ENCODE data around the gene P3H2. TPM values are rescaled to one million over a fixed set of nuclear protein-coding genes. Genes with fewer than 3 reads are reported as not detected.
A peak's percentile ranks its signal among the peaks of the same experiment; 100 is the strongest.
"Not testable (repeated sequence)": the region's sequence is repeated elsewhere in the genome, so short reads cannot be mapped to it uniquely, and the experiment has no call there.

Gene P3H2, protein sequence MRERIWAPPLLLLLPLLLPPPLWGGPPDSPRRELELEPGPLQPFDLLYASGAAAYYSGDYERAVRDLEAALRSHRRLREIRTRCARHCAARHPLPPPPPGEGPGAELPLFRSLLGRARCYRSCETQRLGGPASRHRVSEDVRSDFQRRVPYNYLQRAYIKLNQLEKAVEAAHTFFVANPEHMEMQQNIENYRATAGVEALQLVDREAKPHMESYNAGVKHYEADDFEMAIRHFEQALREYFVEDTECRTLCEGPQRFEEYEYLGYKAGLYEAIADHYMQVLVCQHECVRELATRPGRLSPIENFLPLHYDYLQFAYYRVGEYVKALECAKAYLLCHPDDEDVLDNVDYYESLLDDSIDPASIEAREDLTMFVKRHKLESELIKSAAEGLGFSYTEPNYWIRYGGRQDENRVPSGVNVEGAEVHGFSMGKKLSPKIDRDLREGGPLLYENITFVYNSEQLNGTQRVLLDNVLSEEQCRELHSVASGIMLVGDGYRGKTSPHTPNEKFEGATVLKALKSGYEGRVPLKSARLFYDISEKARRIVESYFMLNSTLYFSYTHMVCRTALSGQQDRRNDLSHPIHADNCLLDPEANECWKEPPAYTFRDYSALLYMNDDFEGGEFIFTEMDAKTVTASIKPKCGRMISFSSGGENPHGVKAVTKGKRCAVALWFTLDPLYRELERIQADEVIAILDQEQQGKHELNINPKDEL
- total RNA-seq (2014; rRNA removed; shearing (Covaris generic)) = 56.7 and 102 TPM in 2 replicates

DNA sequence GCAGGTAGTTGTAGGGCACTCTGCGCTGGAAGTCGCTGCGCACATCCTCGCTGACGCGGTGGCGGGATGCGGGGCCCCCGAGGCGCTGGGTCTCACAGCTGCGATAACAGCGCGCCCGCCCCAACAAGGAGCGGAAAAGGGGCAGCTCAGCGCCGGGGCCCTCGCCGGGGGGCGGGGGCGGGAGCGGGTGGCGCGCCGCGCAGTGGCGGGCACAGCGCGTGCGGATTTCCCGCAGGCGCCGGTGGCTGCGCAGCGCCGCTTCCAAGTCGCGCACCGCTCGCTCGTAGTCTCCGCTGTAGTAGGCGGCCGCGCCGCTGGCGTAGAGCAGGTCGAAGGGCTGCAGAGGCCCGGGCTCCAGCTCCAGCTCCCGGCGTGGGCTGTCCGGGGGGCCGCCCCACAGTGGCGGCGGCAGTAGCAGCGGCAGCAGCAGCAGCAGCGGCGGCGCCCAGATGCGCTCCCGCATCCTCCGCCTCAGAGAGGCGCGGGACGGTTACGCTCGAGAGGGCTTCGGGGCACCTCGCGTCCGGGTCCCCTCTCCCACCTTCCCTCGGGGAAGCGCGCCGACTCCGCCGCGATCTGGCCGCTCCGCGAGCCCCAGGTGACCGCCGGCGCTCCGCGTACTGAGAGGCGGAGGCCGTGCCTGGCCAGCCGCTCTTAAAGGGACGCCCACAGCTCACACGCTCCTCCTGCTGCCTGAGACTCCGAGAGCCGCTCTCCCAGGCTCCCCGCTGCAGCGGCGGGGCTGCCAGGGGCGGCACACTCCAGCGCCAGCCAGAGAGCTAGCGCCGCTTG lies at the start of gene P3H2:
Gene P3H2 (minus strand): TSS at position 629 of the 792 bp plus-strand sequence. CDS start 166 bp downstream, at position 463.
- peak; percentile 48 for DNase-seq (ENCODE audit: low spot score)

DNA sequence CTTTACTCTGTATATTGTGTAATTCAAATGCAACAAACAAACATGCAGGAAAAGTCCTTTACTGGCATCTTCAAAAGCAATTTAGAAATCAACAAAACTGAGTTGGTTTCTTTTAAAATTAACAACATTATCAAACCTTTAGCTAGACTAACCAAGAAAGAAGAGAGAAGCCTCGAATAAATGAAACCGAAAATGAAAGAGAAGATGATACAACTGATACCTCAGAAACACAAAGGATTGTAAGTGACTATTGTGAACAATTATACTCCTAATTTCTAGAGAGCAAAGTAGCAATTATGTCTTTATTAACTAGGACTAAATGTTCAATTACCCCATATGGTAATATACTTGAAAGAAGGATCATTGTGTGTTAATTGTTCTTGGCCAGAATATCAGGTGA lies 49.2 kb upstream of the P3H2 start:
- in situ Hi-C loops (cut with HindIII; ENCODE audit: low sequenced_read_pairs) = no loop called here
- no peak for DNase-seq (ENCODE audit: low spot score)

More for the DNA sequence above, at the start of gene P3H2:
- in situ Hi-C loops (cut with HindIII; ENCODE audit: low sequenced_read_pairs) = no loop called here

DNA sequence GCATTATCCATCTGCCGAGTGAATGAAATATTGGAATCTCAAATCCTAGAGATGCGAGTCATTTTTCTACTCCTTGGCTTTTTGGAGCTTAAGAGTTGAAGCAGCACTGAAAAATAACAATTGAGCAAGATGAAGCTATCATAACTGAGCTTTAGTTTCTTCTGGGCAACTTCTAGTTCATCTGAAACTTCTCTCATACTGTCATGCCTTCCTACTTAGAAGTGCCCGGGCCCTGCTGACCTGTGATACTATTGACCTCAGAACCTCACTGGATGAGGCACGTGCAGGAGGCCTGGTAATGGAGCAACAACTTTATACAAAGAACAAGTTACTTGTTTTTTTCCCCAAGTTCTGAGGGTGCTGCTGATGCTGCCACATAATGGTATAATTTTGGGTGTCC lies 48.5 kb upstream of the P3H2 start:
- DNase-seq (ENCODE audit: low spot score) = no peak
- in situ Hi-C loops (cut with HindIII; ENCODE audit: low sequenced_read_pairs) = no loop called here

DNA sequence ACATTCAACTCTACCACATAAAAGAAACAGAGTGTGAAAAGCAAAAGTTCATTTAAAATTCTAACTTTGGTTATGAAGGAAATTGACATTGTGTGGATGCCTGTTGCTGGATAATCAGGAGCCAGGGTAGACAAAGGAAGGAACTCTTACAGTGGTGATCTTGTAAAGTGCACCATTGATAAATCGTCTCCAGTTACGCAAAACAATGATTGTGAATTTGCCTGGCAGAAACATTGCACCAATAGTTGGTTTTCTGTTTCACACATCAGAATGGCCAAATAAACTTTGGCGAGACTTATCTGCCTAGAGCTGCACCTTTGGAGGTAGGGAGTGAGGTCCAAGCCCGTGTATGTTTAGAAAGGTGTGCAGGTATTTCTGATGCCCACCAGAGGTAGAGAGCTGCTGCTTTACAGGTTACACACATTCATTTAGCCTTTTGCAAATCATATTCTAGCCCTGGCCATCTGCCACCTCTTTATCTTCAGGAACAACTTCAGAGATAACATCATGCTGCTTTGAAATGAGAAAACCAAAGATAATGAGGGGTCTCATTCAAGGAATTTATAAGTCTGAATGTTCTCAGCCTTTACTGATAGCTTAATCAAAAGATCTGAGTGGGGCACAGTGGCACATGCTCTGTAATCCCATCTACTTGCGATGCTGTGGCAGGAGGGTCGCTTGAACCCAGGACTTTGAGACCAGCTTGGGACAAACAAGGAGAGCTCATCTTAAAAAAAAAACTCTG lies 47.4 kb upstream of the P3H2 start:
- no peak for DNase-seq (ENCODE audit: low spot score)
- in situ Hi-C loops (cut with HindIII; ENCODE audit: low sequenced_read_pairs) = no loop called here

DNA sequence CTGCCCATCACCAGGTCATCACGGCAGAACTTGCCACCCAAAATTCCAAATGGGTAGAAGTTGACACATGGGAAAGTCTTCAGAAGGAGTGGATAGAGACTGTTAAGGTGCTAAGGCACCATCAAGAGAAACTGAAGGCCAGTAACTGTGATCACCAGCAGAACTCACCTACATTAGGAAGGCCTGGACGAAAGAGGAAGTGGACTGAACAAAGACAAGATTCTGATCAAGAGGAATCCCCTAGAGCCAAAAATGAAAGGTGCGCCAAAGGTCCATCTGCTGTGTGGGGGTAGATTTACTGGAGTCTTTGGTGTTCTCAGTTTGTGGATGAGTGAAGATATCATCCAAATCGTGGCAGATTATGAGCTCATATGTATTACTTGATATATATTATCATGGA lies 46.3 kb upstream of the P3H2 start:
- in situ Hi-C loops (cut with HindIII; ENCODE audit: low sequenced_read_pairs) = no loop called here
- DNase-seq (ENCODE audit: low spot score) = no peak

DNA sequence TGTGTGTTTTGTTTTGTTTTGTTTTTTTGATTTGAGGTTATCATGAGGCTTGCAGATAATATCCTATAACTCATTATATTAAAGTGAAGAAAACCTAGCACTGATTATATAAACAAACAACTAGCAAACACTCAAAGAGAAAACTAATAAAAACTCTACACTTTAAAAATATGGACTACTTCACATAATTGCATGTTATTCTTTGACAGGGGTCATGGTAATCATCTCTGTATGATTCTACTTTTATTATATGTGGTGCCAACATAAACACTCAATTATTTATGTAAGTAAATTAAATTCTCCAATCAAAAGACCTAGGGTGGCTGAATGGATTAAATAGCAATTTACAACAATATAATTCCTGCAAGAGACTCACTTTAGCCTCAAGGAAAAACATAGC lies 44.6 kb upstream of the P3H2 start:
- DNase-seq (ENCODE audit: low spot score) = no peak
- in situ Hi-C loops (cut with HindIII; ENCODE audit: low sequenced_read_pairs) = no loop called here

DNA sequence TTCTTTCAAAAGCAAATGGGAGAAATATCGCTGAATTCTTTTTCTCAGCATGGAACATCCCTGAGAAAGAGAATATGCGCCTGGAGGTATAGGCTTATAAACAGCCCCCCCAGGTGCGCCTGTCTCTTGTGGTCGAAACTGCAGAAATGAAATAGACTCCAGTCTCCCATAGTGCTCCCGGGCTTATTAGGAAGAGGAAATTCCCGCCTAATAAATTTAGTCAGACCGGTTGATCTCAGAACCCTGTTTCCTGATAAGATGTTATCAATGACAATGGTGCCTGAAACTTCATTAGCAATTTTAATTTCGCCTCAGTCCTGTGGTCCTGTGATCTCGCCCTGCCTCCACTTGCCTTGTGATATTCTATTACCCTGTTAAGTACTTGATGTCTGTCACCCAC lies 41.3 kb upstream of the P3H2 start:
- in situ Hi-C loops (cut with HindIII; ENCODE audit: low sequenced_read_pairs); DNase-seq (ENCODE audit: low spot score): not testable (repeated sequence)

DNA sequence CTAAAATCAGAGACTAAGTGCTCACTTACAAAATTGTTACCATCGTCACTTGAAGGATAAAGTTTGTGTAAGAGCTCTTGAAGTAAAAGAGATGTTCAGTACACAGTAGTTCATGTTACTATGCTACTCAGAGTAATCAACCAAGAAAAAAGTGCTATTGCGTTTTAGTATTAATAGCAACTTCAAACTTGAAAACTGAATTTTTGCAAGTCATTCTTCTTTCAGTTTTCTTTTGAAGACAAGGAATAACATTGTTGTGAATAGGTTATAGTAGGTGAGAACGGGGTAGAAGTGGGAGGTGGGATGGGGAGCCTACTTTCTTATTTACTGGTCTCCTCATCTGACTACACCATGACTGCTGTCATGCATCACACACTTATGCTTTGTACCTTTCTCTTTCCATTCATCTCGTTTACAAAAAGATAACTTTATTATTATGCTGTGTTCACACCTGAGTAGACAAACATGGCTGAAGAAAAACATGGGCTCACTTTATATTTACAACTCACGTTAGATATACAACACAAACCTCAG lies 39.3 kb upstream of the P3H2 start:
- in situ Hi-C loops (cut with HindIII; ENCODE audit: low sequenced_read_pairs) = no loop called here
- no peak for DNase-seq (ENCODE audit: low spot score)

DNA sequence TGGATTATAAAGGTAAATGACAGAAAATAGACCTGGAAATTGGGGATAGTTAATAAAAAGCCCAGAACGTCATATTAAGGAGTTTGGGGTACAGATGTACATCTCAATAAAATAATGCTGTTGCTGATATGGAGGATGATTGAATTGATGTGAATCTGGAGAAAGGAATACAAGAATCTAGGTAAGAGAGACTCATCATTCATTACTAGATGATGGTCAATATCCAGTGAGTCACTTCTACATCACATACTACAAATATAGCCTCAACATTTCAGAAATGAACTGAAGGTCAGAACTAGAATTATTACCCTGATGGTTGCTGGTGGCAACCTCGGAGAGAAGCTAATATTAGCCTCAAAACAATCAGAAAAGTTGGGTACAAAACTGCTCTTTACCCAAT lies 37.6 kb upstream of the P3H2 start:
- in situ Hi-C loops (cut with HindIII; ENCODE audit: low sequenced_read_pairs) = no loop called here

DNA sequence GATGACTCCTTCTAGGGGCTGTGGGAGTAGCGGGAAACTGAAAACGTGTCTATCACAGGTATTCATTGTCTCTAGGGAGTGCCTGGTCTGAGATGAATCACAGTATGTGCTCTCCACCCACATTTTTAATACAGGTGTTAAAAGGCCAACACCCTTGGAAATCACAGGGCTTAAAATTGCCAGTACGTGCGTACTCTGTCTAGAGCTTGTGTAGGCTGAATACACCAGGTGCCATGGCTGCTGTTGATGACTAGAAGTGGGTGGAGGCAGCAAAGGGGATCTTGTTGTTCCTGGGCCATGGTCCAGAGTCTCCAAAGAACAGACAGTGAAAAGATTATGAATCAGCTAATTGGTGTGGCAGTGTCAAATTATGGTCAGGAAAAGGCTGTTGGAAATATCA lies 35.1 kb upstream of the P3H2 start:
- in situ Hi-C loops (cut with HindIII; ENCODE audit: low sequenced_read_pairs) = no loop called here
- no peak for DNase-seq (ENCODE audit: low spot score)

More for the DNA sequence above, 37.6 kb upstream of the P3H2 start:
- no peak for DNase-seq (ENCODE audit: low spot score)

DNA sequence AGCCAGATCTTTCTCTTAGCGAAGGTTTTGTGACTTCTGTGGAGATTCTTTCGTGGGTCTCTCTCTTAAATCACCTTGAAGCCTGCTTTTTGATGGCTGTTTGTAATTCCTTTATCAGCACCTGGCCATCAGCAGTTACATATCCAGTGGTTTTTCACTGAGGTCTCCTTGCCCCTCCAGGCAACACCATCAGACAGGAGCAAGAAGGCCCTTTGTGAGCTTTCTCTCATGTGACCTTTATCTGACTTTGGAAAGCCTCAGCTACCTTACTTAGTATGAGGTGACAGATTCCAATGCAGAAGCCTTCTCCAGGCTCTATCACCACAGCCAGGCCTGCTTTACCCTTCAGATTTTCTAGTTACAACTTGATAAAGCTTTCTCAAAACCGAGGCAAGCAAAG lies 30.0 kb upstream of the P3H2 start:
- in situ Hi-C loops (cut with HindIII; ENCODE audit: low sequenced_read_pairs) = no loop called here
- DNase-seq (ENCODE audit: low spot score) = no peak

DNA sequence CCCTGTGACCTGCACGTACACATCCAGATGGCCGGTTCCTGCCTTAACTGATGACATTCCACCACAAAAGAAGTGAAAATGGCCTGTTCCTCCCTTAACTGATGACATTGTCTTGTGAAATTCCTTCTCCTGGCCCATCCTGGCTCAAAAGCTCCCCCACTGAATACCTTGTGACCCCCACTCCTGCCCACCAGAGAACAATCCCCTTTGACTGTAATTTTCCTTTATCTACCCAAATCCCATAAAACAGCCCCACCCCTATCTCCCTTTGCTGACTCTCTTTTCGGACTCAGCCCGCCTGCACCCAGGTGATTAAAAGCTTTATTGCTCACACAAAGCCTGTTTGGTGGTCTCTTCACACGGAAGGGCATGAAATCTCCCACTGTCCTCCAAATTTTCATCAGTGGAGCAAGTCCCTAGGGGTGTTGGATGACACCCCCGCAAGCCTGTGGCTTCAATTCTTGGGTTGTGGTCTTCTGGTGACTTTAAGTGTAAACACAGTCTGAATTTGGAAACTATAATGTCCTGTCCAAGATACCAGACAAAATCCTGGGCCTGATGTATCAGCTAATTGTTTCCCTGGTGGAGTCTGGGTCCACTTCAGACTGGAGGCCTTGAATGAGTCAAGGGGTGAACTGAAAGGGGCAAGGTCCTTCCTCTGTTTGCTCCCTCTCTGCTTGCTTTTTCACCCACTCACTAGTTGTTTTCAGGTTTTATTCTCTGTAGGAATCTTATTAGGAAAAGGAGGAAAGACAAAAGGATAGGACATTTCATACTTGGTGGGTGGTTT lies 29.3 kb upstream of the P3H2 start:
- DNase-seq (ENCODE audit: low spot score); in situ Hi-C loops (cut with HindIII; ENCODE audit: low sequenced_read_pairs): not testable (repeated sequence)

DNA sequence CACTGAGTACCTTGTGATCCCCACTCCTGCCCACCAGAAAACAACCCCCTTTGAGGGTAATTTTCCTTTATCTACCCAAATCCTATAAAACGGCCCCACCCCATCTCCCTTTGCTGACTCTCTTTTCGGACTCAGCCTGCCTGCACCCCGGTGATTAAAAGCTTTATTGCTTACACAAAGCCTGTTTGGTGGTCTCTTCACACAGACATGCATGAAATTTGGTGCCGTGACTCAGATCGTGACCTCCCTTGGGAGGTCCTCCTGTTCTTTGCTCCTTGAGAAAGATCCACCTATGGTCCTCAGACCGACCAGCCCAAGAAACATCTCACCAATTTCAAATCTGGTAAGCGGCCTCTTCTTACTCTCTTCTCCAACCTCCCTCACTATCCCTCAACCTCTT lies 24.1 kb upstream of the P3H2 start:
- DNase-seq (ENCODE audit: low spot score); in situ Hi-C loops (cut with HindIII; ENCODE audit: low sequenced_read_pairs): not testable (repeated sequence)

DNA sequence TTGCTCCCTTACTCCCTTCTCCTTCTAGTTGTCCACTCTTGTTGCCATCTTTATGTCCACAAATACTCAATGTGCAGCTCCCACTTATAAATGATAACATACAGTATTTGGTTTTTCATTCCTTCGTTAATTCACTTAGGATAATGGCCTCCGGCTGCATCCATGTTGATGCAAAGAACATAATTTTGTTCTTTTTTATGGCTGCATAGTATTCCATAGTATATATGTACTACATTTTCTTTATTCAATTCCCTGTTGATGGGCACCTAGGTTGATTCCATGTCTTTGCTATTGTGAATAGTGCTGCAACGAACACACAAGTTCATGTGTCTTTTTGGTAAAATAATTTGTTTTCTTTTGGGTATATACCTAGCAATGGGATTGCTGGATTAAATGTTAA lies 21.3 kb upstream of the P3H2 start:
- in situ Hi-C loops (cut with HindIII; ENCODE audit: low sequenced_read_pairs) = no loop called here
- DNase-seq (ENCODE audit: low spot score) = no peak

DNA sequence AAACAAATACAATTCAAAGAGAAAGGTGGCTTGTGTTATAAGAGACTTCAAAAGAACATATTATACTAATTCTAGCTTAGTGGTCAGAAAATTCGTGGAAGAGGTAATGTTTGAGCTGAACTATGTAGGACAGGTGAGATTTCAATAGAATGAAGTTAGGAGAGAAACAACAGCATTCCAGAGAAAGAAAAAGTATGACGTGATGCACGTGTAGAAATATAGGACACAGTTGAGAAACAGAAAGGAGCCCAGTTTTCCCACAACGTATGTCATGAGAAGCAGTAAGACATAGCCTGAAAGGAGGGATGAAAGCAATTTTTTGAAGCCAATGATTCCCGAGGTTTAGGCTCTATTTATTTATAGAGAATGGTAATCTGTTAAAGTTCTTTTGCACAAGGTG lies 18.7 kb upstream of the P3H2 start:
- no peak for DNase-seq (ENCODE audit: low spot score)
- in situ Hi-C loops (cut with HindIII; ENCODE audit: low sequenced_read_pairs) = no loop called here

DNA sequence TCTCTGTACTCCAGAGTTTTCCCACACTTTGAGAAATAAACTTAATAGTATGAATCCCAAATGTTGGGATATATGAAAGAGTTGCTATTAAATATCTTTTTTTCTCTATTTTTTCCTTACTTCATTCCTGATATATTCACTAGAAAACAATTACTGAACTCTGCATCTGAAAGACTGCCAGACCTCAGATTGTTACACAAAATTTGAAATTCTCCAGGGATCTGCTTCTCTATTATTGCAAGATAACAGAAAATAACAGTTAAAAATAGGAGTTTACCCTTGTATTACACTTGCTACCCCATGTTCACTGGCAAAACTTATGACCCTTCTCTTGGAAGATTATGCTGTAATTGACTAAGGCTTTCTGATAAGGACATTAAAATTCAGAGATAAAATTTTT lies 11.7 kb upstream of the P3H2 start:
- no peak for DNase-seq (ENCODE audit: low spot score)
- in situ Hi-C loops (cut with HindIII; ENCODE audit: low sequenced_read_pairs) = no loop called here

DNA sequence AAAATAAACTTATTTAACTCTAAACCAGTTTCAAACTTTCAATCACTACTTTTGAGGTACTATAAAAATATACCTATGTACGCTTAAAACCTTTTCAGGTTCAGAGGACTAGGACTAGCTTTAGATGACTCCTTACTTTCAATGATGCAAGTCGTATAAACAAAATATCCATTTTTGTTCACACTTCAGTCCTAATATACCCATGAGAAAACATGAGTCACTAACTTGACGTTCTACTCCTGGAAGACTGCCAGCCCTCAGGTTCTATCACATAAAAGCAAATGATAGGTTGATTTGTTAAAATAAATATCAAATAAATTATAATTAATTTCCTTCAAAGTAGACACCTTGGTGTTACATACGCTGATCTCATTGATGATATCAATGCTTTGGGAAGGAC lies 10.6 kb upstream of the P3H2 start:
- no peak for DNase-seq (ENCODE audit: low spot score)
- in situ Hi-C loops (cut with HindIII; ENCODE audit: low sequenced_read_pairs) = no loop called here

DNA sequence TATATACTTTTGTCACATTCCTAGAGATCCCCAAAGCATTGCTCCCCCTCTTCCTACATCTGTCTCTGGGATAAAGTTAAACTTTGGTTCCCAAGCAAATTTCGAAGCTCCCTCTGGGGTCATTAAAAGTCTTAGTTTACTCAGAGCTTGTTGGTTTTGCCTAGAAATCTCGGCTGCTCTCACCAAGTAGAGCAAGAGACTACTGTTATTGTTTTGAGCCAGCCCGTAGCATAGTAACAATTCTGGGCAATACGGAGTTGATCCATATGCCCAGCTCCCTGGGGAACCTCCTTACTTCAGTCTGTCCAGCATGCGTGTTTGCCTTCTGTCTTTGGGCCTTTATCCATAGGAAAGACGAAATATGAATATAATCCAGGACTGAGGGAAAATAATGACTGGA lies 10.0 kb upstream of the P3H2 start:
- DNase-seq (ENCODE audit: low spot score) = no peak
- in situ Hi-C loops (cut with HindIII; ENCODE audit: low sequenced_read_pairs) = no loop called here
